HG03469 (cell line): Measurements from ENCODE around the gene PARK7.

Experiments
- ATAC-seq: cut with Tn5 transposase; IDR thresholded peaks from one replicate; pipeline ENCODE4 v1.9.1; 2021; ENCODE audit warnings: mild to moderate bottlenecking, moderate library complexity, moderate number of reproducible peaks; ENCODE audit not compliant: unreplicated experiment

Gene PARK7

DNA sequence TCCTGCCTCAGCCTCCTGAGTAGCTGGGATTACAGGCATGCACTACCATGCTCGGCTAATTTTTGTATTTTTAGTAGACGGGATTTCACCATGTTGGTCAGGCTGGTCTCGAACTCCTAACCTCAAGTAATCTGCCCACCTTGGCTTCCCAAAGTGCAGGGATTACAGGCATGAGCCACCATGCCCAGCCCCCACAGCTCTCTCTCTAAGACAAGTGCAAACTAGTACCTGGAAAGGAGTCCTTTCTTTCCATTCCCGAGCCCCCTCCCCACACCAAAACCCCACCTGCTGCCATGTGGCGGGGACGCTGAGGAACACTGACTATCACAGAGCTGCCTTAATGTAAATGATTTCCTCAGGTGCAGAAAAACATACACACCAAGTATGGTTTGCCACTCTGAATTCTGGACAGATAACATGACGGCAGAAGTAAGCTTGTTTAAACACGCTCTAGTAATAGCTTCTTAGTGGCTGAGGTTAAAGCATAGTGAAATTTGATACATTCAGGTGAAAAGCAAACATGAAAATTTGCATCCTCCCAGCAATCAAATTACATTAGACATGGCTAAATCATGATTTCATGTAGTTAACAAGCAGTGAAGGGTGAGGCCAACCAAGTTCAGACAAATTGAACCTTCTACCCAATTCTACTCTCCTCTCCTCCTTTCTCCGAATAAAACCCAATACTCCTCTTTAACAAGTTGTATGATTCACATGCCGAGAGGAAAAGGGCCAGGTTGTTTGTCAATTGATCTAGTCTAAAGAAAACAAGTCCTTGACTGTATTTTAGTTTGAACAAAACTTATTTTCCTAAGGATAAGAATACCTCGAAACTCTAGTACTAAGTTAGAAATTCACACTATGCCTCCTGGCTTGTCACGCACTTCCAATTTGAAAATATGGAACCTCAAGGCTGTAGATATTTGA is 44.8 kb downstream of the PARK7 start:
- no peak for ATAC-seq

DNA sequence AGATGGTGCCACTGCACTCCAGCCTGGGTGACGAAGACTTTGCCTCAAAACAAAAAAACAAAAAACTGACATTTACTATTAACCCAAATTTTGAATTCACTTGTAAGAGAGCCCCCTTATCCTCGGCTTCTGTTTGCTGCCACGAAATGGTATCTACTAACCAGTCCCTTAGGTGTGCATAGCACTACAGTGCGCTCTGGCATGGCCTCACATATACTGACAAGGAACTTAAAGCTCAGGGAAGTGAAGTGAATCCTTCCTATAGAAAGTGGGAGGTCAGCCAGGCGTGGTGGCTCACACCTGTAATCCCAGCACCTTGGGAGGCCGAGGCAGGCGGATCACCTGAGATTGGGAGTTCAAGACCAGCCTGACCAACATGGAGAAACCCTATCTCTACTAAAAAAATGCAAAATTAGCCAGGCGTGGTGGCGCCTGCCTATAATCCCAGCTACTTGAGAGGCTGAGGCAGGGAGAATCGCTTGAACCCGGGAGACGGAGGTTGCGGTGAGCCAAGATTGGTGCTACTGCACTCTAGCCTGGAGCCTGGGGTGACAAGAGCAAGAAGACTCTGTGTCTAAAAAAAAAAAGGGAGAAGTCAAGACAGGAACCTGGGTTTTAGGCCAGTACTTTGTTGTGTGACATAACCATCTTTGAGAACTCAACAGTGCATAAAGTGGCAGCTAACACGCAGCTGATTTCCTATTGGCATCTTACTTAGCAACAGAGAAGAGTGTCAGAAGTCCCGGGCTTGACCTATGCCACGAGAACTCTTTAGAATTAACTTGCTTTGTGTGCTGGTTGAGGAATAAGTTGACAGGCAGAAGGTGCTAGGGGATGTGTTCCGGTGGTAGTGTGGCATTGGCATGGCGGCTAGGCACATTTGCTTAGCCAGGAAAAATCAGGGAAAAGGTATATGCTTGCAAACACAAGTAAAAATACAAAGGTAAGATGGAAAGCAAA is 47.8 kb downstream of the PARK7 start:
- no peak for ATAC-seq

DNA sequence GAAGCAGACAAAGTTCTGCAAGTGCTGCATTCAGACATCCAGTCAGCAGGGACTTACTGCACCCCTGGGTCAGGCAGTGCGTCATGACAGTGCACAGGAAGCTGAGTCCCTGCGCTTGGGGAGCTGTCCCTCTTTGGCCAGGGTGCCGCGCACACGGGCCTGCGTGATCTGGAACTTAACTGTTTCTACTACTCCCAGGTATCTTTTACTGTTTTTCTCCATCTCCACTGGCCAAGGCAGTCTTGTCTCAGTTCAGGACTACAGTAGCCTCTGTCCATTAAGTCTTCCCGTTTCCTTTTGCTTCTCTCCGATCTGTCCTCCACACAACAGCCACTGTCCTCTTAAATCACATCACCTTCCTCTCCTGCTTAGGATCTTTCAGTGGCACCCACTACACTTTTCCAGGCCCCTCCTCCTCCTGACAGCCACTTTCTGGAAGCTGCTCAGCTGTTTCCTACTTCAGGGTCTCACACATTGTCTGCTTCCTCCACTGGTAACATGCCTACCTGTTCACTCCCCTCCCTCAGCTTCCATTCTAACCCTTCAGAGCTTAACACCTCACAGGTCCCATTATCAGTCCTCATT is 48.7 kb downstream of the PARK7 start:
- no peak for ATAC-seq

DNA sequence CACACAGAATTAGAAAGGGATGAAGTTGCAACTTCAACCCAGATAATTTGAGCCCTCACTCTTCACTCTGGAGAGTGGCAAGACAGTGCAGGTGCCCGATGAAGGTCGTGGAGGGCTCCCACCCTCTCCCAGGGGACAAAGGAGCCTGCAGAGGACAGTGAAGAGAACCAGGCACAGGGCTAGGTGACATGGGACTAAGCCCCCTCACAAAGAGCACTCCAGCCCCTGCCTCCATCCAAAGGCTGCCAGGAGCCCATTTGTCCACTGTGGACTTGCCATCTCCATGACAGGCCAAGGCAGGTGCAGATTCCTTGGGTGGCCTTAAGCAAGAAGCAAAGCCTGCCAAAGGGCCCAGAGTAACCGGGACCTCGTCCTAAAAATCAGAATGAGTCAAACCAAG is 49.5 kb downstream of the PARK7 start:
- no peak for ATAC-seq

DNA sequence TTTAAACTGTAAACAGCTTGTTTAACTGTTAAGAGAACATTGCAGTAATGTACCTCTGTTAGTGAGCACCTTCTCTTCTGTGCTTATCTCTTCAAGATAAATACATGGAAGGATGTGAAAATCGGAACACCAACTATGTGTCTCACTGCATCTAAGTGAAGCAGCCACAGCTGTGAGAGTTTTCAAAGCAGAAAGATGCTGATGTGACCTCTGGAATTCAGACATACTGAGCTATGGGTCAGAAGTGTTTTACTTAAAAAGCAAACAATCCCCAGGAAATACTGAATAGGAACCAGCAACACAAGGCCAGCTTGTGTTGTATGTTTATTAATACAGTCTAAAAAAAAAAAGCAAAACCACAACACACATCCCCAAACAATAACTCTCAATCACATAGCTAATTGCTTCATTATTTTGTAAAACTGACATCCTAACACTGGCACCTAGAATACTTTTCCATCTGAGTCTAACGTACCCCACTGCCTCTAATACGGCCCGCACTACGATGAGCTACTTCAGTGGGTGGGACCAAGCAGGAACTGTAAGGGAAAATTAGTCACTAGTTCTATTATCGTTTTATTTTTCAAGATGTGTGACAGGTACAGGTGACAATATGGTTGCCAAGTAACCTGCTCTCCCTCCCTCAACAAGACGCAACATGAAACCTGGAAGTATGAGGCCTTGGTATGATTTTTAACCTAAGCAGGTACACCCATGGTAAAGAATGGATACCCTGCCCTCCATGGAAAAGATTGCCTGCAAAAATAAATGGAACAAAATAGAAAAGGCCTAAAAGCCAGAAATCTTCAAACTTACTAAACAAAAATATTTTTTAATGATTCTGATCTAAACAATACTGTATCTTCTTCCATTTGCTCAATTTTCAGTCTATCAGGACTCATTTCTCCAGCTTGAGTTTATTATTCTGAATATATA is 50.7 kb downstream of the PARK7 start:
- ATAC-seq = no peak

DNA sequence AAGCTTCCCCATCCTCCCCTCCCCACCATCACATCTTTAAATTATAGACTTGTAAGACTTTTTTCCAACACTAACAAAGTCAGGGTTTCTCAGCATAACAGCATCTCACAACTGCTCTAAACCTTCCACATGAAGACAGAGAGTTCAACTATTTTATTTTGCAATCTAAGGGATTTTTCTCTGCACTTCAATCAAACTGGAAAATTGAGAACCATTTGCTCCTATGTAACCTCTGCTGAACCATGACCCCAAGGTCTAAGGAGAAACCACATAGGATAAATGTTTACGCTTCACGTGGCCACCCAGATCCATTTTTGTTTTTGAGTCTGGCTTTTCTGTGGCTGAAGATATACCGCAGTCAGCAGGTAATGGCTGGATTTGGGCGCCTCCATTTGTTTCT is 51.4 kb downstream of the PARK7 start:
- ATAC-seq = no peak

DNA sequence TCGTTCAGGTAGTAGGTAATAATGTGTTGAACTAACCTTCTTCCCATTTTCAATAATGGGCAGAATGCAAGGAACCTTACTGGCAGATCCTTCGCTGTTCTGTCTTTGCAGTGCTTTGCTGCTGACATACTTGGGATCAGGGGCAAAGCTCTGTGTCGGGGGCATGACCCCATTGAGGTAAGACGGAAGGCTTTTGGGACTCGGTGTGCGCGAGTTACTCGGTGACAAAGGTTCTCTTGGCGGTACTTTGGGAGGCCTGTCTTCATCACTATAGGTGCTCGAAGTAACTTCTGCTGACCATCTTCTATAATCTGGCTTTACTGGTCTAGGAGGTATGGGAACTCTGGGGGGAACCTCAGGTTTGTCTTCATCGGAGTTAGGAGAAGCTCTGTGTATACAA is 51.9 kb downstream of the PARK7 start:
- no peak for ATAC-seq

DNA sequence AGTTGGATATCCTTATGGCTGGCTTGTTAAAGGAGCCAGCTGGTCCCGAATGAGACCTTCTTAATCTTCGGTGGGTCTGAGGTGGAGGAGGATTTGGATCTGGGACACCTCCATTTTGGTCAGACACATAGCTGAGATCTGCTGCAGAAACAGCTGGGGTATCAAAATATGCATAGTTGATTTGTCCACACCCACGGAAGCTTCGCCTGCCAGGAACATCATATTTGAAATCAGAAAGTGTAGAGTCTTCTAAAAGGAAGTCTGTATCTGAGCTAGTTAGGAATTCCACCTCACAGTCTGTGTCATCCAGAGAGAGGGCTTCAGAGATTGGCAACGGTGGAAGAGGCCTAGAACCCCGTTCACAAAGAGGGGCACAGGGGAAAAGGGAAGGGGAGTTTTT is 52.3 kb downstream of the PARK7 start:
- ATAC-seq = no peak

DNA sequence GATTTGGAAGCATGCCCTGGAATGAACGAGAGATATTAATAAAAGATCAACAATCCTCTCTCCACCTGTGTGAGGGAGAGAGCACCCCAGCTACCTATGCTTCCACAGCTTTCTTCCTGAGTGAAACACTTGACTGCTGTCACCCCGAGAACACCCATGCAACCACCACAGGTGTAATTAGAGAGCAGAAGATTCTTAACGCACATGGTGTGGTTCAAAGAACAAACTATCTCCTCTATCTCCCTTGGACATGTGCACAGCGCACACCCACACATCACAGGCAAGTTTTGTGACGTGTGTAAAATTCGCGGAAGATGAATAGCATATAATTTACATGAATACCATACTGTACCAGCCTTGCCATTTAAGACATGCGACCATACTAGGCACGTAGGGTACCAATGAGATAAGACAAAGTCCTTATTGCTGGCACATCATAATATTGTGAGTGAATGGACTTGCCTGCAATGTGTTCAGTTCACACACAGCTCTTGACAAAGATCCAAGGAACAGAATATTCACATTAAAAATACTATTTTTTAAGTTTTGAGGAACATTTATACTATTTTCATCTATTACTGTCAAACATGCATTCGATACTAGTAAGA is 53.0 kb downstream of the PARK7 start:
- no peak for ATAC-seq

DNA sequence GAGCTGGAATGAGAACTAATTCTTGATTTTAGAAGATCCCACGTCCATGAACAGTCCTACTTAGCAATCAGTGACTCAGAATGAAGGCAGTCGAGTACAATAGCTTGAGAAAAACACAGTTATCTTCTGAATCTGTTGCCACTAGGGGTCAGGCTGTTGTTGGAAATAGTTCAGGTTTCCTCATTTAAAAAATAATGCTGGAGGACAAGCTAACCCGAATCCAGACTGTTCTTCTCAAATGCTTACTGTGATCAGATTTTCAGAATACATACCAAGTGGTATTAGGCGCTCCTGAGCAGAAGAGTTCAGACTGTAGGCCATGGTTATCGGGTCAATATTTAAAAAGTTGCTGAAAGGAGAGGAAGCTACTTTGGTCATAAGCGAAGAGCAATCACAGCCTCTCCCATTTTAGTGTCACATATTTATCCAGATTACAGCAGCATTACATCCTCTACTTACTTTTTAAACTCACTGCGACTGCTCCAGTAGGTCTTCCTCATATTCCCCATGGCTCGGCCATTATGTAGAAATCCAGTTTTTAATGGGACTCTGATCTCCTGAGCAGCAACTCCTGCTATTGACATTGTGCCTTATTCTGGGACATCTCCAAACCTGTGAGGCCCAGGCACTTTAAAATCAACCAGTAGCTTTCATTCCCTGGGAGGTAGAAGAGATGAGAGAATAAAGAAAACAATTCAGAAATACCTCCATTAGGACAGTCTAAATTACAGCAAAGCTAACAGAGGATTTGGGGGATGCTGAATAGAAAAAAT is 53.7 kb downstream of the PARK7 start:
- no peak for ATAC-seq

DNA sequence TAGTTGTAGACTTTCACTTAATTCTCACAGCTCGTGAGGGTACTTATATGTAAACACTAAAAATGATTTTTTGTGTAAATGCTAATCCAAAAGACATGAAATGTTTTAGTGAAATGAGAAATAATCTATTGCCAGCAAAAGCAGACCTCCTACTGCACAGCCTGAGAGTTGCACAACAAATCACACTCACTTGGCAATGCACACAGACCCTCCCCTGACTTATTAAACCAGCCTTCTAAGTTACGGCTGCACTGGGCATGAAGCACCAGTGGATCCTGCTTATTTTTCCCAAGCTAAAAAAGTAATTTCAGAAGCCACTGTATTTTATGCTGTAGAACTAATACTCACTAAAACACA is 54.3 kb downstream of the PARK7 start:
- ATAC-seq = no peak

DNA sequence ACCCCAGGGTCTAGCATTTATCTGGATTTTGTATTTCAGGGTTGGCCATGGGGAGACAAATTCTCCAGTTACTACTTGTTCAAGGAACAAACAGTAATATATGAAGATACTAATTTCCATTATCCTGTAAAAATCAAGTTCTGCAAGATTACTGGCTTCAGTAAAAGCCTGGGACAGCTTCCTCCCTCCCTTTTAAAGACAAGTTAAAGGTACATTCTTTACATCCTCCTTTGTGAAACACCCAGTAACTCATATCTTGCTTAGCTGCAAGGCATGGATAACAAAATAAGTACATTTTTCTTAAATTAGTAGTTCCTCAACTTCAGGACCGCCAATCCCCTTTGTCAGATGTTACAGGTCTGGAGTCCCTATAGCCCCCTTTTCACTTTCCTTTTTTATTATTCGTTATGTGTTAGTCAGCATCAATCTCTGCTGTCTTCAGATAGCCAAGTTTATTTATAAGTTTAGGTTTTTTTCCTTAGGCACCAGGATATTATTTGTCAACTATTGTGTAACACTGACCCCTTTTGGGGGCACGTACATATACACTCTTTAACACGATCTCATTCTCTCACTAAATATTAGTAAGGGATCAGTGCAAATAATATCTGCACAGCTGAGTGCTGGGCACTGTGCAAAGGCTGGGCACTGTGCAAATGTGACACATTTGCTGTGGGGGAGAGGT is 54.8 kb downstream of the PARK7 start:
- no peak for ATAC-seq

DNA sequence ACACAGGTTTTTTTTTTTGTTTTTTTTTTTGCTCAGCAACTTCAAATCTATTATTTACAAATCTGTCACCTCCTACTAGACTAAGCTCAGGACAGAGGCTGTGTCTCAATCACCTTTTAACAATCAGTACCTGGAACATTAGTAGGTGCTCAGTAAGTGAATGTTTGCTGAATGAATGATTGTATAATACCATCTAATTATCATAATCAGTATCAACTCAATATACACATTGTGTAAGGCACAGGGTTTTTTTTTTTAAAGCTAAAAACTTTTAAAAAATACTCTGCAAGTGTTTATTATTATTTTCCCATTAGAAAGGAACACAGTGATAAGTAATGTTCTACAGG is 55.4 kb downstream of the PARK7 start:
- ATAC-seq = no peak

DNA sequence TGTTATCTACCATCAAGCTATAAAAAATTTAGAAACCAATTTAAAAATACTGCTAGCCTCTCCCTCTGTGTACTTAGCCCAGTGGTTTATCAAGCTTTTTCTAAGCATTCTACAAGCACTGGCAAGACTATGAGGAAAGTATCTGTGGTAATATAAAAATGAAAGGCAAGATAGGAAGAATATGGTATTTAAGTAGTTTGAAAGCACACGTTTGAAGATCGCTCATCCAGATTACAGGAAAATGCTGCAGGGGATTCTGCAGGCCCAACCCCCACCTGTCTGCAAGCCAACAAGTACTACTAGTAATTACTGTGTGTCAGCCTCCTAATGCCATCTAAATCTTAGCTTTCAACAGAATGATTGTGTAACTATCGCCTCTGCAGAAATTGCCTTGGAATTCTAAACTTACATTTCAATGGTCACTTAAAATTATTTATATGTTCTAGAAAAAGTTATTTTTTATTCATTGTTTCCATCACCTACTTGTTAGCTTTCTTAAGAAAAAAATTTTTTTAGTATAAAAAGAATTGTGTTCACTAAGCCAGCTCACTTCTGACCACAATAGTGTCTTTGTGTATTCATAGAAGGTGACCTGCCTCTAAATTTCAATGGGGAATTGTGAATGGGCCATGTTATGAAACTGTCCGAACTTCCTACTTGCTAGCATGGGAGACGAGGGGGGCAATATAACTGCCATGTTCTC is 56.1 kb downstream of the PARK7 start:
- no peak for ATAC-seq

DNA sequence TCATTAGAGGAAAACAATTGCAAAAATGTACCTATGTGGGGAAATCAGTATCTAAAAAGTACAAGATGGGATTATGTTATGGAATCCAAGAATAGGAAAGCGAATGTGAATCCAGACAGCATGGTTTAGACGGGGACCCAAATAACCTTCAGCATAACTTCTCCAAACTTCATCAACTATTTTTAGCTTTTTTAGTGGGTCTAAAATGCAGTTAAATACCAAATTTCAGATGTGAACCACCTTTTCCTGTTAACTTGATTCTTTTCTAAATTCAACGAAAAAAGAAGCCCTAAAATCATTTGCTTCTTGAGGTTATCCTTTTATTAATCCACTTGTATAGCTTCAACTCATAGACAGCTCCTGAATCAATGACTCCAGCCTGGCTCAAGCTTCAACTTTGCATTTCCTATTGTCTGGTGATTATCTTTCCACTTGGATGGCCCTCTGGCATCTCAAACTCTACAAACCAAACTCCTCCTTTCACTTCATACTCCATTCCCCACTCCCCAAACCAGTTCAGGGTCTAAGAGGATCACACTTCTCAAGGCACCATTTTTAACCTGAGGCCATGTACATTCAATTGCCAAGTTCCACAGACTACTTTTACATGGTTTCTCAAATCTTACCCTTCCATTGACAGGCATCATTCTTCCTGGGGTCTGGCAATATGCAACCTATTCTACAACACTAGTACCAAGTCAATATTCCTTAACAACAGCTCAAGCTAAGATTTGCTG is 57.1 kb downstream of the PARK7 start:
- no peak for ATAC-seq

DNA sequence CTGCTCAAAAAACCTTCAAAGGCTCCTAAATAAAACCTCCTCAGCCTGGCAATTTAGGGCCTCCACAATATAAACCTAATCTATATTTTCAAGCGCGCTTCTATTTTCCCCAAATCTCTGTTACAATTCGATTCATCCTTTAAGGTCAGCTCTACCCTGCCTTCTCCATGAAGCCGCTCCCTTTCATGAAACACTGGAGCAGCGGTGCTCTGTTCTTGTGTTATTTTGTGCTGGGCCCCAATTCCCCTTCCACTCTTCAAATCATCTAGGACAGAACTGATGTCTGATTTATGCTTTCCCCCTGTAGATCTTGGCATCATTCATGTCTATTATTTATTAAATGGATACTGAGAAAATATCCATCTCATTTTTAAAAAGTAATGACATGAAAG is 57.7 kb downstream of the PARK7 start:
- ATAC-seq = no peak

DNA sequence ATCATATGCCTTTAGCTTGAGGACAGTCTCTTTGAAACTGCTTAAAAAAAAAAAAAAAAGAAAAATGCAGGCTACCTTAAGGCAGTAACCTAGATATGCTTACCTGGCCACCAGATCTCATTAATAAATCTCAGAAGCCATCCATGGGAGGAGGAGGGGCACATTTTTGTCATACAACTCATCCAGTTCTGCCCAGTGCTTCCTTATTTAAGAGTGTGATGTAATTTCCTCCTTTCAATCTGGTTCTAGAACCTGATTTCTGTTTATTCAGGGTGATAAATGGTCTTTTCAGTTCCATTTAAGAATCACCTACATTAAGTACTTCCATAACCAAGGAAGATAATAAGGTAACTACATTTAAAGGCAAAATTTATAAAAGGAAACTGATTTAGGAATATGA is 58.5 kb downstream of the PARK7 start:
- ATAC-seq = no peak
